ENCODE data around the gene SPATA19.

Gene SPATA19

GRCh38 chr11:133830931-133831907 lies 14.1 kb downstream of the SPATA19 start:
- no peaks in the 10 kb centered on the region for H3K36me3 Mint-ChIP-seq
- peaks cover 9% of the 10 kb centered on the region for H3K4me1 Mint-ChIP-seq (ENCODE audit: low read depth)
- no peaks in the 10 kb centered on the region for H3K9me3 Mint-ChIP-seq (ENCODE audit: low read depth)
- H3K27ac Mint-ChIP-seq = no peak overlapping the region
- H3K4me3 Mint-ChIP-seq = no peak overlapping the region
- H3K27me3 Mint-ChIP-seq = peaks cover 40% of the 10 kb centered on the region

- Mint-ChIP-seq H3K36me3 (no peaks in the 10 kb centered on the region), H3K27me3 (peaks cover 29% of the 10 kb centered on the region), H3K4me3 (no peak overlapping the region), H3K4me1 (ENCODE audit: low read depth) (peaks cover 4% of the 10 kb centered on the region), H3K9me3 (ENCODE audit: low read depth) (no peaks in the 10 kb centered on the region), H3K27ac (no peak overlapping the region)
Measured at GRCh38 chr11:133829566-133829965, 15.7 kb downstream of the SPATA19 start.

GRCh38 chr11:133828871-133829270 lies 16.4 kb downstream of the SPATA19 start:
- Mint-ChIP-seq H3K27me3 (peaks cover 28% of the 10 kb centered on the region), H3K36me3 (no peaks in the 10 kb centered on the region), H3K9me3 (ENCODE audit: low read depth) (no peaks in the 10 kb centered on the region), H3K4me3 (no peak overlapping the region), H3K27ac (no peak overlapping the region), H3K4me1 (ENCODE audit: low read depth) (peaks cover 2% of the 10 kb centered on the region)

GRCh38 chr11:133827556-133827955 lies 17.8 kb downstream of the SPATA19 start:
- Mint-ChIP-seq H3K4me1 (ENCODE audit: low read depth) (peaks cover 2% of the 10 kb centered on the region), H3K27me3 (peaks cover 28% of the 10 kb centered on the region), H3K9me3 (ENCODE audit: low read depth) (no peaks in the 10 kb centered on the region), H3K36me3 (no peaks in the 10 kb centered on the region), H3K27ac (no peak overlapping the region), H3K4me3 (no peak overlapping the region)

GRCh38 chr11:133826866-133827265 lies 18.4 kb downstream of the SPATA19 start:
- H3K4me3 Mint-ChIP-seq = no peak overlapping the region

GRCh38 chr11:133825666-133826065 lies 19.6 kb downstream of the SPATA19 start:
- H3K9me3 Mint-ChIP-seq (ENCODE audit: low read depth) = no peaks in the 10 kb centered on the region
- H3K4me3 Mint-ChIP-seq = no peak overlapping the region
- peaks cover 18% of the 10 kb centered on the region for H3K27me3 Mint-ChIP-seq
- no peak overlapping the region for H3K27ac Mint-ChIP-seq
- H3K36me3 Mint-ChIP-seq = no peaks in the 10 kb centered on the region
- no peaks in the 10 kb centered on the region for H3K4me1 Mint-ChIP-seq (ENCODE audit: low read depth)

More at GRCh38 chr11:133826866-133827265, 18.4 kb downstream of the SPATA19 start:
- Mint-ChIP-seq H3K36me3 (no peaks in the 10 kb centered on the region), H3K4me1 (ENCODE audit: low read depth) (no peaks in the 10 kb centered on the region), H3K9me3 (ENCODE audit: low read depth) (no peaks in the 10 kb centered on the region), H3K27me3 (peaks cover 26% of the 10 kb centered on the region), H3K27ac (no peak overlapping the region)

- no peak overlapping the region for H3K27ac Mint-ChIP-seq
- H3K9me3 Mint-ChIP-seq (ENCODE audit: low read depth) = no peaks in the 10 kb centered on the region
- H3K4me1 Mint-ChIP-seq (ENCODE audit: low read depth) = no peaks in the 10 kb centered on the region
- H3K4me3 Mint-ChIP-seq = no peak overlapping the region
- H3K27me3 Mint-ChIP-seq = peaks cover 17% of the 10 kb centered on the region
- H3K36me3 Mint-ChIP-seq = no peaks in the 10 kb centered on the region
Measured at GRCh38 chr11:133825156-133825555, 20.2 kb downstream of the SPATA19 start.

GRCh38 chr11:133824593-133824992 lies 20.7 kb downstream of the SPATA19 start:
- H3K4me3 Mint-ChIP-seq = no peak overlapping the region
- peaks cover 17% of the 10 kb centered on the region for H3K27me3 Mint-ChIP-seq
- no peaks in the 10 kb centered on the region for H3K36me3 Mint-ChIP-seq
- H3K27ac Mint-ChIP-seq = no peak overlapping the region
- no peaks in the 10 kb centered on the region for H3K4me1 Mint-ChIP-seq (ENCODE audit: low read depth)
- no peaks in the 10 kb centered on the region for H3K9me3 Mint-ChIP-seq (ENCODE audit: low read depth)

- no peaks in the 10 kb centered on the region for H3K4me1 Mint-ChIP-seq (ENCODE audit: low read depth)
- H3K27ac Mint-ChIP-seq = no peak overlapping the region
- no peaks in the 10 kb centered on the region for H3K9me3 Mint-ChIP-seq (ENCODE audit: low read depth)
- H3K36me3 Mint-ChIP-seq = no peaks in the 10 kb centered on the region
- H3K27me3 Mint-ChIP-seq = peaks cover 13% of the 10 kb centered on the region
- no peak overlapping the region for H3K4me3 Mint-ChIP-seq
Measured at GRCh38 chr11:133823614-133824013, 21.7 kb downstream of the SPATA19 start.

- no peaks in the 10 kb centered on the region for H3K36me3 Mint-ChIP-seq
- no peaks in the 10 kb centered on the region for H3K9me3 Mint-ChIP-seq (ENCODE audit: low read depth)
- H3K27me3 Mint-ChIP-seq = peaks cover 9% of the 10 kb centered on the region
- H3K27ac Mint-ChIP-seq = no peak overlapping the region
- no peaks in the 10 kb centered on the region for H3K4me1 Mint-ChIP-seq (ENCODE audit: low read depth)
- no peak overlapping the region for H3K4me3 Mint-ChIP-seq
Measured at GRCh38 chr11:133823211-133823610, 22.1 kb downstream of the SPATA19 start.

GRCh38 chr11:133821776-133822175 lies 23.5 kb downstream of the SPATA19 start:
- H3K27ac Mint-ChIP-seq = no peak overlapping the region
- no peaks in the 10 kb centered on the region for H3K4me1 Mint-ChIP-seq (ENCODE audit: low read depth)
- no peaks in the 10 kb centered on the region for H3K36me3 Mint-ChIP-seq
- H3K9me3 Mint-ChIP-seq (ENCODE audit: low read depth) = no peaks in the 10 kb centered on the region
- no peak overlapping the region for H3K4me3 Mint-ChIP-seq
- H3K27me3 Mint-ChIP-seq = peaks cover 5% of the 10 kb centered on the region

GRCh38 chr11:133819746-133820315 lies 25.5 kb downstream of the SPATA19 start:
- no peaks in the 10 kb centered on the region for H3K36me3 Mint-ChIP-seq
- peaks cover 4% of the 10 kb centered on the region for H3K27me3 Mint-ChIP-seq
- H3K4me3 Mint-ChIP-seq = no peak overlapping the region
- H3K9me3 Mint-ChIP-seq (ENCODE audit: low read depth) = no peaks in the 10 kb centered on the region
- no peaks in the 10 kb centered on the region for H3K4me1 Mint-ChIP-seq (ENCODE audit: low read depth)
- H3K27ac Mint-ChIP-seq = no peak overlapping the region

- Mint-ChIP-seq H3K4me1 (ENCODE audit: low read depth) (no peaks in the 10 kb centered on the region), H3K27me3 (peaks cover 3% of the 10 kb centered on the region), H3K36me3 (no peaks in the 10 kb centered on the region), H3K9me3 (ENCODE audit: low read depth) (no peaks in the 10 kb centered on the region), H3K27ac (no peak overlapping the region), H3K4me3 (no peak overlapping the region)
Measured at GRCh38 chr11:133819114-133819513, 26.2 kb downstream of the SPATA19 start.

- Mint-ChIP-seq H3K27ac (no peak overlapping the region), H3K27me3 (peaks cover 3% of the 10 kb centered on the region), H3K4me3 (no peak overlapping the region), H3K9me3 (ENCODE audit: low read depth) (peaks cover 4% of the 10 kb centered on the region), H3K36me3 (no peaks in the 10 kb centered on the region), H3K4me1 (ENCODE audit: low read depth) (no peaks in the 10 kb centered on the region)
Measured at GRCh38 chr11:133818302-133818701, 27.0 kb downstream of the SPATA19 start.

GRCh38 chr11:133817449-133817848 lies 27.9 kb downstream of the SPATA19 start:
- Mint-ChIP-seq H3K9me3 (ENCODE audit: low read depth) (peaks cover 4% of the 10 kb centered on the region), H3K4me3 (no peak overlapping the region), H3K36me3 (no peaks in the 10 kb centered on the region), H3K27ac (no peak overlapping the region), H3K4me1 (ENCODE audit: low read depth) (no peaks in the 10 kb centered on the region), H3K27me3 (peaks cover 3% of the 10 kb centered on the region)

All from activated naive CD8-positive, alpha-beta T cell (primary cell).